HCT116 (cell line): Measurements from ENCODE around the gene GSTK1.

ENCODE experiments used
- CBX3 ChIP-seq: IDR thresholded peaks from 2 replicates; pipeline ENCODE4 v1.6.1; 2012; ENCODE audit warnings: low read depth
- CTCF ChIP-seq, 3 experiments: fragments of 200-600 bp in 1 of 3; sonication (generic) in 1 of 3; IDR thresholded peaks in 2 of 3; conservative IDR thresholded peaks in 1 of 3; 2 replicates each; pipeline ENCODE4 v1.5.1; 2012 to 2017; ENCODE audit warnings: low read depth in 2 of 3, low read length in 2 of 3, antibody characterized with exemption in 1 of 3, borderline replicate concordance in 1 of 3, control low read depth in 1 of 3, mild to moderate bottlenecking in 1 of 3, mixed read lengths in 1 of 3, mixed run types in 1 of 3, moderate library complexity in 1 of 3; ENCODE audit not compliant: insufficient read depth in 1 of 3
- POLR2A ChIP-seq: IDR thresholded peaks from 2 replicates; pipeline ENCODE4 v1.7.0; 2011; ENCODE audit warnings: borderline replicate concordance; ENCODE audit not compliant: insufficient read depth, insufficient read length; ENCODE audit errors: extremely low read depth
- POLR2AphosphoS5 ChIP-seq: IDR thresholded peaks from 2 replicates; pipeline ENCODE4 v1.6.1; 2011; ENCODE audit warnings: mild to moderate bottlenecking, low read depth, low read length, moderate library complexity
- RAD21 ChIP-seq: IDR thresholded peaks from 2 replicates; pipeline ENCODE4 v1.6.1; 2012; ENCODE audit warnings: low read depth, mild to moderate bottlenecking
- SP1 ChIP-seq: IDR thresholded peaks from 2 replicates; pipeline ENCODE4 v1.6.1; 2012; ENCODE audit warnings: low read depth
- SRF ChIP-seq: IDR thresholded peaks from 2 replicates; pipeline ENCODE4 v1.6.1; 2012; ENCODE audit warnings: low read depth
- YY1 ChIP-seq: IDR thresholded peaks from 2 replicates; pipeline ENCODE4 v1.6.1; 2011; ENCODE audit warnings: low read length, low read depth, moderate library complexity, mild to moderate bottlenecking; ENCODE audit not compliant: insufficient replicate concordance; ENCODE audit errors: extremely low read depth

DNA sequence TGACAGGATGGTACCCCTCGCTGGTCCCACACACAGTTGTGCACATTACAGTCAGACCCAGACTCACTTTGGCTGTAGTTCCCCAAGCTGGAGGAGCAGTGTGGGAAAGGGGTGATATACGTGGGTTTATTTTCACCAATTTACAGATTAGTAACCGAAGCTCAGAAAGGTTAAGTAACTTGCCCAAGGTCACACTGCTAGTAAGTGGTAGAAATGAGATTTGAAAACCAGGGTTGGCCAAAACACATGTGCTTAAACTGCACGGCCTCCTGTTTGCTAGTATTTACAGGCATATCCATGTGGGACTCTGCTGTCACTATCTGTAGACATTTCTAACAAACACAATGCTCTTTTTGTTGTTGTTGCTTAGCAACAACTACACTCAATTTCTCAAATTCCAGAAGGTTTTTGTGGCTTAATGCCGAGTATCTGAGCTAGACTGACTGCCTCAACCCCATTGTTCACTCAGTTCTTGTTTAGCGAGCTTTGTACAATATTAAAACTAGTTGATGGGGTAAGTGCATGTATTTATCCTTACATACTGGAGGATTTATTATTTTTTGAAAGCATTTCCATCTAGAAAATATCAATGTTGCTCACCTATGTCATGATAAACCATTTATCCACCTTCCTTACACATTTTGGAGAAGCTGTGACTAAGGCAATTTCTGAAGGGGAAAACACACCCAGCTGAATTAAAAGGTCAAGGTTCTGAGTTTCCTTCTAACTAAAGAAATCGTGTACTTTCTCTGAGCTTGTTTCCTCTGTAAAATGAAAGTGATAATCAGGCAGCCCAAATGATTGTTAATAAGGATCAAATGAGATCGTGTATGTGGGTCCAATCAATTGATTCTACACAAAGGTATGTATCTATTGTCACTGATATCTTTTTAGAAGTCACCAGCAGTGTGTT, 16.2 kb downstream of the GSTK1 start:
- TF ChIP-seq CBX3 (no peak), YY1 (no peak), RAD21 (no peak), CTCF (IDR thresholded peaks at IDR 0.05 in 2 of 3, conservative IDR thresholded peaks at IDR 0.05 in 1 of 3; ENCODE audit: borderline replicate concordance in 1 of 3, insufficient read depth in 1 of 3, low read depth in 2 of 3, low read length in 2 of 3) (no peak), POLR2AphosphoS5 (no peak), SRF (no peak), SP1 (peak; percentile 10; the same call in 1 of the 2 replicates), POLR2A (no peak)
